NCI-H345 treated with DMSO at 0.1 percent for 48 hours (cell line): ENCODE data around the gene B3GALT4.
A peak's percentile ranks its signal among the peaks of the same experiment; 100 is the strongest.

Experiments used
- DNase-seq: peaks from one replicate; lab custom pipeline; 2025; ENCODE audit not compliant: unreplicated experiment; lab: John Stamatoyannopoulos, UW

B3GALT4 gene

GRCh38 chr6:33314943-33315792, 38.2 kb downstream of the B3GALT4 start:
- DNase-seq = no peak

DNA sequence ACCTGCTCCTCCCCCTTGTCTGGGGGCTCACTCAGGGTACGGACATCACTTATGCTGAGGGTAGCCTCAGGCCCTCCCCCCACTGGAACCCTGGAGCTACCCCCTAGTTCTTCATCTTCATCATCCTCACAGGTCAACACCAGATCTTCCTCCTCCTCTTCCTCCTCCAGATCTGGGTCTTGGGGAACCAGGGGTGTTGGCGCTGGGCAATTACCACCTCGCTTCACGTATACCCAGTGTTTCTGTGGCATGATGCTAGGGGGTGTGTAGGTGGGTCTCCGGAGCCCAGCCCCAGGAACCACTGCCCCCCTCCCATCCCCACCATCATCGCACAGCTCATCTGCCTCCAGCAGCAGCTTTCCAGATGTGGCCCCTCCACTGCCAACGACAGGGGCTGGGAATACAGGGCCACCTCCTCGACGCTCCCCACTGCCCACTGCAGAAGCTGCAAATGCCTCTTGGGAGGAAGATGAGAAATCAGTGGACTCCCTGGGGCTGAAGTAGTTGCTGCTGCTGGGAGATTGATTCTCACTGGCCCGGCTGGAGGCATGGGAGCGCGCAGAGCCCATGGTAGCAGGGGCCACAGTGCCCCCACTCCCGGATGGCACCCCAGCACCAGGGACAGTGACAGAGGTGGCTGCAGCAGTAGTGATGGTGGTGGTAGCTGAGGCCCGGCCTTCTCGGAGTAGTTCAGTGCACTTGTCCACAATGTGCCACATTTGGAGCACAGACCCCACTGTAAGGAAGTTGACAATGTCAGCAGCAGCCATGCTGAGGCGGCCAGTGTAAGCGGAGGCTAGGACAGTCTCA, 39.1 kb downstream of the B3GALT4 start:
- DNase-seq = no peak

DNA sequence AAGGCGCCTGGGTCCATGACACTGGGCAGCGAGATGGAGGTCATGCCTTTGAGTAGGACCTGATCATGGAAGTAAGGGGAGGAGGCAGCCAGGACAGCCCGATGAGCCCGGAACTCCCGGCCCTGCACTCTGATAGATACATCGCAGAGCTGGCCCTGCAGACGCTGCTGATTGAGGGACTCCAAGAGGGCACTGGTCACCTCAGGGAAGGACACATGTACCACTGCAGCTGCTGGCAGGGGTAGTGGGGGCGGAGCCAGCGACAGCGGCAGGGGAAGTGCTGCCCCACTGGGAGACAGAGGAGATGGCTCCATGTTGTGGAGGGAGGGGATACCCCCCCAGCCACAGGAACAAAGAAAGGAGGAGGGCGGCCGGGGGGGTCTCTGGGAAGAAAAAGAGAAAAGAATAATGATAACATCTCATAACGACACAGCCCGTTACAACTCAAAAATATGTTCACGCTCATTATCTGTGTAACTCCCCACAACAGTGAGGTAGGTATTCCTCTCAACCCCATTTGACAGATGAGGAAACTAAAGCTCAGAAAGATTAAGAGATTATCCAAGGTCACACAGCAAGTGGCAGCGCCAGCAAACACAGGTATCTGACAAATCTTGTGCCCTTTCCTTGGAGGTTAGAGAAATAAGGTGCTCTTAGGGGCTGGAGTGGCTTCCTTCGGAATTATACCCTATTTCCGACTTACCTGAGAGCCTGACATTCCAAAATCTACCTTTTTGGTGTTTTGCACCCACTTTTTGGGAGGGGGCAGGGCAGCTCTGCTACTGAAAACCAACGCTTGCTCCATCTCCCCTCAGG, 39.9 kb downstream of the B3GALT4 start:
- no peak for DNase-seq

DNA sequence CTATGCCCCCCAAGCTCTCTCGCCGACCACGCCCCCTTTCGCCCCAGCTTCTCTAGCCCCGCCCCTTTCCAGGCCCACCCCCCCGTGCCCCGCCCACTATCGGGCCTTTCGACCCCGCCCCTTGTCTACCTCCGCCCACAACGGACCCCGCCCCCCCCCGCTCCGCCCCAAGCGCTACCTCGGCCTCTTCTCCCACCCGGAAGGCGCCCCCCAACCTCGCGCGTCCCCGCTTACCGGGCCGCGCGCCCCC, 40.4 kb downstream of the B3GALT4 start:
- DNase-seq = no peak

DNA sequence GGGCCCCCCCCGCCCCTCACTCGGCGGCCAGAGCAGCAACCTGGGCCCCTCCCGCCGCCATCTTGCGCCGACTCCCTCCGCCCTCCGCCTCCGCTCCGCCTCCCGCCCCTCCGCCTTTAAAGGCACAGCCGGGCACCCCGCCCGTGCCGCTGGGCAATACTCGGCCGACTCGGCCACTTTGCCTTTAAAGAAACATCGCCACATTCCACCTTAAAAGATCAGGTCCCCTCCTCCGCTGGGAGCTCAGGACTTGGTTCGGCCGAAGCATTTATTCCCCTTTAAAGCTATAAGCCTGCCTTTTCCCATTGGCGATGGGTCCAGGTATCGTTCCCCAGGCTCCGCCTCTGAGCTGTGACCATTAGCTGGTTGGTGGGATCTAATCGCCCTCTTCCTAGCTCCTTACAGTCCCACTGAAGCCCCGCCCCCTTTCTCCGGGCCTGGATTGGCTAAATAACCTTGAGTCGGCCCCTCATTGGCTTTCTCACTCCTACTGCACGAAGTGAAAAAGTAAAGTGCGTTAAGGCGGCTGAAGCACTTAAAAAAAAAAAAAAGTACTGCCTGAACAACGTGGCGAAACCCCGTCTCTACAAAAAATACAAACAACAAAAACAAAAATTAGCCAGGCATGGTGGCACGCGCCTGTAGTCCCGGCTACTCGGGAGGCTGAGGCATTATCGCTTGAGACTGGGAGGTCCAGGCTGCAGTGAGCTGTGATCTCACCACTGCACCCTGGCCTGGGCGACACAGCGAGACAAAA, 40.9 kb downstream of the B3GALT4 start, which contains the start of gene ZBTB22:
Gene ZBTB22, minus strand, starts transcription at position 76 of the 757 bp plus-strand sequence. CDS start 828 bp downstream, outside the sequence.
- peak; percentile 89 for DNase-seq

DNA sequence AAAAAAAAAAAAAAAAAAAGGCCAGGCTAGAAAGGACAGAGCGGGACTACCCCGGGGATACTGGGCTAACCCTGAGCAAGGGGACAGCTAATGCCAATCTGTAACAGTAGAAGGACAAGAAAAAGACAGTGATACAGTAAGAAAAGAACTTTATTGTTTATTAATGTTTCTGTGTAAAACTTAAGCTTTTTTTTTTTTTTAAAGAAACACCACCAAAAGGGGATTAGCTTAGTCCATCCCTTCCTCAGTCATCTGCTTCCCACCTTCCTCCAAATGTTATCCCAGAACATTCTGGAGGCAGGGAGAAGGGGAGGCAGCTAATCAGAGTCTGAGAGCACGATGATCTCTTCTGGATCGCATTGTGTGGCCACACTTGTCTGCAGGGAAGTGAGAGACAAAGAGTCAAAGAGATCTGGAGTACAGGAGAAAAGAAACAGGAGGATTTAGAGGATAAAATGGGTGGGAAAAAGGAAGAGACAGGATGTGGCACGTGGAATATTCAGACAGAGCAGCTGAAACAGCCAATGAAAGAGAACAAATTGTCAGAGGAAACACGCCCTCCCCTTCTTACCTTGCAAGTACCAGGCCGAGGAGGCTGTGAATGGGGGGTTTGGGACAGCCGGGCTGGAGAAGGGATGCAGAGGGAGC, 41.6 kb downstream of the B3GALT4 start:
- no peak for DNase-seq

GRCh38 chr6:33319939-33320314, 43.0 kb downstream of the B3GALT4 start:
- no peak for DNase-seq

- DNase-seq = no peak
Measured at GRCh38 chr6:33320315-33321181, 43.6 kb downstream of the B3GALT4 start.

DNA sequence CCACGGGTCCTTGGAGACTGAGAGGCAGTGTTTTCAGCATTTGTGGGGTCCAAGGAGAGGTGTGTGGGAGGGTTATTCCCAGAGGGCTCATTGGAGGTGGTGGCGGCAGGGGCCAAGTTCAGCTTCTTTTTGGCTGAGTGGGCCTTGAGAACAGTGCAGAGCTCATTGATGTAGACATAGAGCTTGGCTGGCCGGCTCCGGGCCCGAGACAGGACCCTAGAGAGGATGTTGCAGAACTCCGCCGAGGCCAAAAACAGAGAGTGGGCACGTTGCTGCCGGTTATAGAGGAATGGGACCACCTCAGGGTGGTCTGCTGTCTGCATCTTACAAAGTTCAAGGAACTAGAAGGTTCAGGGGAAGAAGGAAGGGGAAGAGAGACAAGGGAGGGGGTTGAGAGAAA, 44.3 kb downstream of the B3GALT4 start:
- DNase-seq = no peak

GRCh38 chr6:33323623-33323948, 46.7 kb downstream of the B3GALT4 start:
- DNase-seq = peak; percentile 42

DNA sequence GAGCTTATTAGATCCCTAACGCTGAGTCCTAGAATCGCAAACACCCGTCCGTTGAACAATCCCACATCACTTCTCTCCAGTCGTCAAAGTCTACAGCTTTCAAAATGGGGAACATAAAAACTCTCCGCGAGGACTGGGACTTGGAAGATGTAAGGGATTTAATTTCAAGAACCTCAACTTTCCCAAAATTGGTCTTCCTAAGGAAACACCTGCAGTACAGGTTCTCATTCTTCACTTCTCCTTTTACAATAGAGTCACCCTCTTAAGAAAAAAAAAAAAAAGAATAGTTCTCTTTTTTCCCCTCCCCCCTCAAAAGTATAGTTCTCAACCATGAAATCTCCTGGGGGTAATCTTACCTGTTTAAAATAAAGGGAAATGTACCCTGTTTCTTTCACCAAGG, 47.2 kb downstream of the B3GALT4 start:
- DNase-seq = no peak
